Ectodermal cell (in vitro differentiated cells): ENCODE results near the gene HBEGF.

Source experiments
- H3K27ac ChIP-seq: 2 replicates; pipeline ENCODE4 v1.7.0; 2013; ENCODE audit warnings: mild to moderate bottlenecking, low read depth, low read length; ENCODE audit not compliant: insufficient read depth, poor library complexity, severe bottlenecking
- H3K27me3 ChIP-seq: 2 replicates; pipeline ENCODE4 v1.7.0; 2013; ENCODE audit warnings: mild to moderate bottlenecking, low read length; ENCODE audit not compliant: insufficient read depth, control insufficient read depth, poor library complexity, severe bottlenecking
- H3K36me3 ChIP-seq: one replicate; pipeline ENCODE4 v1.7.0; 2013; ENCODE audit warnings: low read length; ENCODE audit not compliant: control insufficient read depth, insufficient read depth
- H3K4me1 ChIP-seq: one replicate; pipeline ENCODE4 v1.7.0; 2013; ENCODE audit warnings: low read length; ENCODE audit not compliant: control insufficient read depth, insufficient read depth
- H3K4me3 ChIP-seq: 2 replicates; pipeline ENCODE4 v1.7.0; 2013; ENCODE audit warnings: low read depth, low read length, control low read depth; ENCODE audit not compliant: insufficient read depth
- H3K9me3 ChIP-seq: 2 replicates; pipeline ENCODE4 v1.7.0; 2013; ENCODE audit warnings: mild to moderate bottlenecking, low read length, moderate library complexity; ENCODE audit not compliant: control insufficient read depth
- WGBS, 2 experiments: methylation state at CpG; one replicate each; pipeline ENCODE4 v1.1.7; 2013; ENCODE audit warnings: missing lambda C conversion rate in 2 of 2; 5-methylcytosine and 5-hydroxymethylcytosine counted together

Gene HBEGF

GRCh38 chr5:140361901-140362300 lies 15.5 kb upstream of the HBEGF start:
- Histone ChIP-seq H3K4me3 (no peak overlapping the region), H3K27ac (no peak overlapping the region), H3K36me3 (no peaks in the 10 kb centered on the region), H3K9me3 (no peaks in the 10 kb centered on the region), H3K27me3 (peaks cover 8% of the 10 kb centered on the region), H3K4me1 (no peaks in the 10 kb centered on the region)
- WGBS, 2 experiments: 92 to 93% methylated on average over 2 of the region's 2 CpGs

DNA sequence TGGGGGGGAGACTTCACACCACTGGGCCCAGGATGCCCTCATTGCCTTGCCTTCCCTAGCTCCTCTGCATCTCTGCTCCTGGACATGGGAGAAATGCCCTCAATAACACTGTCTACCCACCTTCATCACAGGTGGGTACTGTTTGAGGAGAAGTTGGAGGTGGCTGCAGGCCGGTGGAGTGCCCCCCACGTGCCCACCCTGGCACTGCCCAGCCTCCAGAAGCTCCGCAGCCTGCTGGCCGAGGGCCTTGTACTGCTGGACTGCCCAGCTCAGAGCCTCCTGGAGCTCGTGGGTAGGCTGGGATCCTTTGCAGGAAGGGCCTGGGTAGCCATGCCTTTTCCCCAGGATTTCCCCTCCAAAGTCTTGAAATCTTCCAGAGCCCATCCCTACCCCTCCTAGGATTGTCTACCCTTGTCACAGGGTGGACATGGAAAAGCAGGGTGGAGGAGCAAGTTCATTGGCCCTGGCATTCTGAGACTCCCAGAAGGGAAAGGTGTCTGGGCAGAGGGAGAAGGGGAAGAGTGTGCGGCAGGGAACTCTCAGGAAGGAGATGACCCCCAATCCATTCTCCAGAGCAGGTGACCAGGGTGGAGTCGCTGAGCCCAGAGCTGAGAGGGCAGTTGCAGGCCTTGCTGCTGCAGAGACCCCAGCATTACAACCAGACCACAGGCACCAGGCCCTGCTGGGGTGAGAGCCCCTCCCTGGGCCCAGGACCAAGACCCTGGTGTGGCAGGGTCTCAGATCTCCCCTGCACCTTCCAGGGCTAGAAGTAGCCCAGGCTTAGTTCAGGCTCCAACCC lies 14.5 kb upstream of the HBEGF start:
- H3K4me1 ChIP-seq: no peaks in the 10 kb centered on the region
- 92 to 93% methylated on average over 7 of the region's 7 CpGs for WGBS, 2 experiments
- peaks cover 8% of the 10 kb centered on the region for H3K27me3 ChIP-seq
- no peaks in the 10 kb centered on the region for H3K36me3 ChIP-seq
- H3K9me3 ChIP-seq: no peaks in the 10 kb centered on the region
- no peak overlapping the region for H3K4me3 ChIP-seq
- no peak overlapping the region for H3K27ac ChIP-seq

DNA sequence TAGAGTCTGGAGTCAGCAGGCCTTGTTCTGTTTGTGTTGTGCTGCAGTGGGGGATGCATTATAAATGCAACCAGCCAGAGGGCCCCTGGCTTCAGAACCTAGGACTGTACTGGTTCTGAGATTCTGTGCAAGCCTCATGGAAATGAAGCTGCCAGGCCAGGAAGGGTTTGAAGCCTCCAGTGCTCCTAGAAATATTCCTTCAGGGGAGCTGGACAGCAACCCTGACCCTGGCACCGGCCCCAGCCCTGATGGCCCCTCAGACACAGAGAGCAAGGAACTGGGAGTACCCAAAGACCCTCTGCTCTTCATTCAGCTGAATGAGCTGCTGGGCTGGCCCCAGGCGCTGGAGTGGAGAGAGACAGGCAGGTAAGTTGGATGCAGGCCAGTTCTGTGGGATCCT lies 13.7 kb upstream of the HBEGF start, which contains the start of gene SLC4A9:
Gene SLC4A9, plus strand, starts transcription at position 94 of the 400 bp plus-strand sequence. Its CDS starts 43 bp downstream, at position 137.
- Histone ChIP-seq H3K4me3 (no peak within 1 kb of the TSS), H3K27me3 (peaks cover 8% of the 10 kb centered on the region), H3K36me3 (no peaks in the 10 kb centered on the region), H3K27ac (no peak within 1 kb of the TSS), H3K9me3 (no peaks in the 10 kb centered on the region), H3K4me1 (no peaks in the 10 kb centered on the region)
- WGBS, 2 experiments: 95 to 97% methylated on average over 2 of the region's 2 CpGs

- H3K4me1 ChIP-seq: no peaks in the 10 kb centered on the region
- no peaks in the 10 kb centered on the region for H3K36me3 ChIP-seq
- H3K9me3 ChIP-seq: no peaks in the 10 kb centered on the region
- H3K27me3 ChIP-seq: peaks cover 6% of the 10 kb centered on the region
- WGBS, 2 experiments: 57 to 70% methylated on average over 4 of the region's 4 CpGs
- H3K4me3 ChIP-seq: no peak overlapping the region
- H3K27ac ChIP-seq: no peak overlapping the region
These were observed 12.4 kb upstream of the HBEGF start for GRCh38 chr5:140358738-140359310.

DNA sequence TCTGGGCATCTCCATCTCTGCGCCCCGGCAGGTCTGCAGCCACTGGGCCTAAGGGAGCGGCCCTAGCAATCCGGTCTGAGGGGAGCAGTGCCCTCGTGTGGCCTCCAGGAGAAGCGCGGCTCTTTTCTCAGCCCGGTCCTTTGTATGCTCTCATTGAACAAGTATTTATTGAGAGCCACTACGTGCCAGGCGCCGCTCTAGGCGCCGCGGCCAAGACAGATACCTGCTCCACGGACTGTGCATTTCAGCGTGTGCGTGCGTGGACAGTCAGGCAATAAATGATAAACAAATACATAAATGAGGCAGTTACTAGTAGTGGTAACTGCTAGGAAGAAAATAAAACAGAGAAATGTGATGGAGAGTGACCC lies 11.3 kb upstream of the HBEGF start:
- WGBS, 2 experiments: 7 to 10% methylated on average over 18 of the region's 18 CpGs
- H3K4me1 ChIP-seq: no peaks in the 10 kb centered on the region
- H3K9me3 ChIP-seq: no peaks in the 10 kb centered on the region
- no peak overlapping the region for H3K4me3 ChIP-seq
- H3K27ac ChIP-seq: no peak overlapping the region
- H3K36me3 ChIP-seq: no peaks in the 10 kb centered on the region
- no peaks in the 10 kb centered on the region for H3K27me3 ChIP-seq

DNA sequence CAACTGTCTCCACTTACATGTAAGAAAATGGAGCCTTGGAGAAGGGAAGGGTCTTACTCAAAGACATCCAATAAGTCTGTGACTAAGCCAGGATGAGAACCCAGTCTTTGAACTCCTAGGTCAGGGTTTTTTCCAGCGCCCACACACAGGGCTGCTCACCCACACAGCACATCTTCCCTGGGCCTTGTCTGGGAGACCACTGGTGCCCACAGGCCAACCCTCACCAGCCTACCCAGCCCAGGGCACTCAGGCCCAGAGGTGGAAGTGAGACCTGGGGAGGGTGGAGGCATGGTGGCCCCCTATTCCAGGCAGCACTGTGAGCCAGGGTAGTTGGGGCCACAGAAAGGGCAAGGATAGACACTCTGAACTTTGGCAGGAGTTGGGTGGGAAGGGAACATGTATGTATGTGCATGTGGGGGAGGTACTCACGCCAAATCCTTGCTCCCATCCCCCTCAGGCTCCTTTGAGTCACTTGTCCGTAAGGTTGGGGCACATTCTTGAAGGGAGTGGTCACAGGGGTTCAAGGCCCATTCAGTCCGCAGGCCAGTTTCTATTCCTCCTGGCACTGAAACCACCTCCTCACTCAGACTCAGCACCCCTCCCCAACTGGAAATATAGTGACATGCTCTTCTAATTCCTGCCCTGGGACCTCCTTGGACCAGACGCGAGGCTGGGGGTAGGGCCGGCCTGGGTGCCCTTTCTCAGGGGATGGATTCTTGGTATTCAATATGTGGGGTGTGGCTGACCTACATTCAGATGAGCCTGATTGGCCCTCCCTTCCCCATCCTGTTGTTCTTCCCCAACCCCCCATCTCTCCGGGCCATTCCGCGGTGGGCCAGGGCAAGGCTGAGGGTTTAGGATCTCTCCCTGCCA lies 10.7 kb upstream of the HBEGF start:
- no peak overlapping the region for H3K27ac ChIP-seq
- H3K36me3 ChIP-seq: no peaks in the 10 kb centered on the region
- 58 to 59% methylated on average over 10 of the region's 10 CpGs for WGBS, 2 experiments
- no peaks in the 10 kb centered on the region for H3K9me3 ChIP-seq
- no peaks in the 10 kb centered on the region for H3K27me3 ChIP-seq
- H3K4me1 ChIP-seq: no peaks in the 10 kb centered on the region
- H3K4me3 ChIP-seq: no peak overlapping the region

GRCh38 chr5:140355546-140355945 lies 9.1 kb upstream of the HBEGF start:
- no peak overlapping the region for H3K27ac ChIP-seq
- H3K4me3 ChIP-seq: no peak overlapping the region
- no peaks in the 10 kb centered on the region for H3K27me3 ChIP-seq
- 93 to 97% methylated on average over 6 of the region's 7 CpGs for WGBS, 2 experiments
- H3K9me3 ChIP-seq: no peaks in the 10 kb centered on the region
- H3K4me1 ChIP-seq: no peaks in the 10 kb centered on the region
- H3K36me3 ChIP-seq: no peaks in the 10 kb centered on the region

GRCh38 chr5:140351609-140352334 lies 5.4 kb upstream of the HBEGF start:
- Histone ChIP-seq H3K4me3 (no peak overlapping the region), H3K27me3 (no peaks in the 10 kb centered on the region), H3K27ac (no peak overlapping the region), H3K36me3 (no peaks in the 10 kb centered on the region), H3K4me1 (no peaks in the 10 kb centered on the region), H3K9me3 (no peaks in the 10 kb centered on the region)
- WGBS, 2 experiments: 25 to 30% methylated on average over 4 to 5 of the region's 5 CpGs

DNA sequence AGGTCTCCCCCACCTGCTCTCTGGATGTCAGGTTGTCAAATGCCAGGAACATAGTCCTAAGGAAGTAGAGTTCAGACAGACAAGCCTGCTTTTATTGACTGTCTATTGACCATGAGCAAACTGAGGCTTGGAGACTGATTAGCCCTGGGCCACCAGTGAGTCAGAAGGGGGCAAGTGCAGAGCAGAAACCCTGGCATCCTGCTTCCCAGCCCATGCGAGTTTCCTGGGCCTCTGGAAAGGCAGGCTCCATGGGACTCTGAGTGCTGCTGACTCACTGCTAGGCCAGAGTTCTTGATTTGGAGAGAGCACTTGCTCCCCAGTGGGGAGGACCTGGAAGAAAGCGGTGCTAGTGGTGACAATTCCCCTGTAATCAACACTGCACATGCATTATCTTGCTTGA lies 2.8 kb upstream of the HBEGF start:
- H3K27ac ChIP-seq: no peak overlapping the region
- 91 to 94% methylated on average over 2 of the region's 2 CpGs for WGBS, 2 experiments
- H3K9me3 ChIP-seq: no peaks in the 10 kb centered on the region
- H3K4me3 ChIP-seq: no peak overlapping the region
- peaks cover 18% of the 10 kb centered on the region for H3K27me3 ChIP-seq
- no peaks in the 10 kb centered on the region for H3K36me3 ChIP-seq
- H3K4me1 ChIP-seq: peaks cover 6% of the 10 kb centered on the region
